H9 (cell line): Measurements from ENCODE around the gene ARID1B. TPM values are rescaled to one million over a fixed set of nuclear protein-coding genes. Genes with fewer than 3 reads are reported as not detected.
A peak's percentile ranks its signal among the peaks of the same experiment; 100 is the strongest.

ENCODE experiments used
- DNase-seq: peaks from one replicate; pipeline ENCODE4 v3.0.0-alpha.2; 2017
- H2AFZ ChIP-seq: one replicate; pipeline ENCODE4 v1.6.1; 2013; ENCODE audit warnings: mild to moderate bottlenecking, low read length, control low read depth, moderate library complexity
- H2AK5ac ChIP-seq: 2 replicates; pipeline ENCODE4 v1.6.1; 2013; ENCODE audit warnings: low read length, control low read depth, mixed read lengths; ENCODE audit not compliant: insufficient read length
- H2BK120ac ChIP-seq: one replicate; pipeline ENCODE4 v1.6.1; 2013; ENCODE audit warnings: low read depth, mild to moderate bottlenecking, low read length, control low read depth, inconsistent platforms; ENCODE audit not compliant: poor library complexity, severe bottlenecking
- H2BK12ac ChIP-seq: 2 replicates; pipeline ENCODE4 v1.6.1; 2013; ENCODE audit warnings: low read length, control low read depth, mixed read lengths, low read depth; ENCODE audit not compliant: insufficient read length
- H2BK15ac ChIP-seq: 2 replicates; pipeline ENCODE4 v1.6.1; 2013; ENCODE audit warnings: low read depth, low read length, control low read depth
- H2BK20ac ChIP-seq: one replicate; pipeline ENCODE4 v1.6.1; 2013; ENCODE audit warnings: low read depth, mild to moderate bottlenecking, low read length, control low read depth, inconsistent platforms; ENCODE audit not compliant: poor library complexity, severe bottlenecking
- H2BK5ac ChIP-seq: 2 replicates; pipeline ENCODE4 v1.6.1; 2013; ENCODE audit warnings: low read length, control low read depth, mixed read lengths; ENCODE audit not compliant: insufficient read length
- H3K14ac ChIP-seq: 2 replicates; pipeline ENCODE4 v1.6.1; 2013; ENCODE audit warnings: low read length, control low read depth; ENCODE audit not compliant: insufficient read depth
- H3K18ac ChIP-seq: 2 replicates; pipeline ENCODE4 v1.6.1; 2013; ENCODE audit warnings: low read depth, mild to moderate bottlenecking, mixed read lengths, low read length, control low read depth; ENCODE audit not compliant: insufficient read length
- H3K23ac ChIP-seq: 2 replicates; pipeline ENCODE4 v1.6.1; 2013; ENCODE audit warnings: low read length, control low read depth, mixed read lengths, low read depth; ENCODE audit not compliant: insufficient read length
- H3K23me2 ChIP-seq: 2 replicates; pipeline ENCODE4 v1.6.1; 2013; ENCODE audit warnings: low read depth, mild to moderate bottlenecking, mixed read lengths, low read length, control low read depth; ENCODE audit not compliant: insufficient read length, poor library complexity, severe bottlenecking
- H3K27ac ChIP-seq: 2 replicates; pipeline ENCODE4 v1.5.1; 2013; ENCODE audit warnings: low read length, control low read depth, mixed read lengths, low read depth; ENCODE audit not compliant: insufficient read length
- H3K27me3 ChIP-seq: 2 replicates; pipeline ENCODE4 v1.6.1; 2013; ENCODE audit warnings: low read length, control low read depth, inconsistent platforms; ENCODE audit not compliant: insufficient read depth
- H3K4ac ChIP-seq: 2 replicates; pipeline ENCODE4 v1.6.1; 2013; ENCODE audit warnings: low read depth, mild to moderate bottlenecking, control low read depth, inconsistent platforms, low read length, moderate library complexity
- H3K4me1 ChIP-seq: 2 replicates; pipeline ENCODE4 v1.6.1; 2013; ENCODE audit warnings: low read length, control low read depth, inconsistent platforms; ENCODE audit not compliant: insufficient read depth
- H3K4me2 ChIP-seq: 2 replicates; pipeline ENCODE4 v1.6.1; 2013; ENCODE audit warnings: low read length, control low read depth, mixed read lengths; ENCODE audit not compliant: insufficient read length, insufficient read depth
- H3K56ac ChIP-seq: 2 replicates; pipeline ENCODE4 v1.6.1; 2013; ENCODE audit warnings: low read depth, mild to moderate bottlenecking, mixed read lengths, low read length, control low read depth; ENCODE audit not compliant: insufficient read length
- H3K79me1 ChIP-seq: 2 replicates; pipeline ENCODE4 v1.6.1; 2013; ENCODE audit warnings: low read depth, mild to moderate bottlenecking, moderate library complexity, low read length, control low read depth, inconsistent platforms; ENCODE audit not compliant: insufficient read depth, poor library complexity, severe bottlenecking
- H3K79me2 ChIP-seq: 2 replicates; pipeline ENCODE4 v1.6.1; 2013; ENCODE audit warnings: low read length, control low read depth, inconsistent platforms; ENCODE audit not compliant: insufficient read depth
- H3K9ac ChIP-seq: 2 replicates; pipeline ENCODE4 v1.6.1; 2013; ENCODE audit warnings: low read length, control low read depth, mixed read lengths; ENCODE audit not compliant: insufficient read length; ENCODE audit errors: extremely low read depth
- H3K9me3 ChIP-seq: one replicate; pipeline ENCODE4 v1.6.1; 2013; ENCODE audit warnings: low read depth, low read length, inconsistent platforms; ENCODE audit not compliant: control insufficient read depth
- H3T11ph ChIP-seq: one replicate; pipeline ENCODE4 v1.6.1; 2013; ENCODE audit warnings: mild to moderate bottlenecking, low read length, control low read depth, inconsistent platforms
- H4K20me1 ChIP-seq: one replicate; pipeline ENCODE4 v1.6.1; 2013; ENCODE audit not compliant: control insufficient read depth, insufficient read length, insufficient read depth
- H4K5ac ChIP-seq: 2 replicates; pipeline ENCODE4 v1.6.1; 2013; ENCODE audit warnings: low read depth, mild to moderate bottlenecking, mixed read lengths, low read length, control low read depth; ENCODE audit not compliant: insufficient read length
- H4K8ac ChIP-seq: replicated peaks from 2 replicates; pipeline ENCODE4 v1.6.1; 2013; ENCODE audit warnings: low read length, control low read depth, mixed read lengths, low read depth; ENCODE audit not compliant: insufficient read length
- H4K91ac ChIP-seq: 2 replicates; pipeline ENCODE4 v1.6.1; 2013; ENCODE audit warnings: low read depth, mild to moderate bottlenecking, moderate library complexity, mixed read lengths, low read length, control low read depth; ENCODE audit not compliant: insufficient read length
- H3K27ac Mint-ChIP-seq, 3 experiments: 2 replicates in 2 of 3; 3 replicates in 1 of 3; pipeline ENCODE4 v1.8.0; 2020 to 2021; ENCODE audit warnings: mixed read lengths in 3 of 3, mild to moderate bottlenecking in 1 of 3, moderate library complexity in 1 of 3
- H3K27me3 Mint-ChIP-seq: 2 replicates; pipeline ENCODE4 v1.8.0; 2021; ENCODE audit warnings: low read depth, mild to moderate bottlenecking, moderate library complexity, mixed read lengths
- H3K36me3 Mint-ChIP-seq, 3 experiments: 2 replicates in 2 of 3; 3 replicates in 1 of 3; pipeline ENCODE4 v1.8.0; 2020 to 2021; ENCODE audit warnings: low read depth in 3 of 3, mixed read lengths in 3 of 3; ENCODE audit not compliant: insufficient read depth in 1 of 3
- H3K4me1 Mint-ChIP-seq, 2 experiments: 2 replicates each; pipeline ENCODE4 v1.8.0; 2020; ENCODE audit warnings: mixed read lengths in 2 of 2
- H3K4me3 Mint-ChIP-seq, 2 experiments: 2 replicates in 1 of 2; 3 replicates in 1 of 2; pipeline ENCODE4 v1.8.0; 2020 to 2021; ENCODE audit warnings: mild to moderate bottlenecking in 2 of 2, mixed read lengths in 2 of 2, moderate library complexity in 1 of 2
- H3K9me3 Mint-ChIP-seq, 2 experiments: 2 replicates in 1 of 2; 3 replicates in 1 of 2; pipeline ENCODE4 v1.8.0; 2020; ENCODE audit warnings: mild to moderate bottlenecking in 2 of 2, mixed read lengths in 2 of 2, moderate library complexity in 1 of 2
- CTCF ChIP-seq: fragments of 200-600 bp; sonication (generic); conservative IDR thresholded peaks from 3 replicates; pipeline ENCODE4 v1.8.0; 2021; ENCODE audit warnings: antibody characterized with exemption, mild to moderate bottlenecking
- whole genome bisulfite sequencing: extraction: QIAGEN DNeasy Blood & Tissue Kit; methylation state at CpG from one replicate; pipeline ENCODE4 v1.1.7; 2013; ENCODE audit warnings: missing lambda C conversion rate, low lambda C conversion rate, mixed read lengths; ENCODE audit not compliant: insufficient read length; ENCODE audit errors: extremely low coverage; 5-methylcytosine and 5-hydroxymethylcytosine counted together
- total RNA-seq: library from RNA; stranded (reverse); gene quantifications from 2 replicates; pipeline ENCODE4 v1.2.1, GENCODE V29; 2021

Gene ARID1B
- total RNA-seq, 1 experiment from 2014 or later, result 88.2 TPM

- H3K27ac Mint-ChIP-seq, result peak overlapping the region in 2 of 3 experiments; percentile 4 to 52; a peak in 3 of 7 replicates
- H3K4me2 ChIP-seq, result no peak overlapping the region
Observed at GRCh38 chr6:157067507-157067906, 290.3 kb downstream of the ARID1B start.

More at GRCh38 chr6:157067507-157067906, 290.3 kb downstream of the ARID1B start:
- TF ChIP-seq CTCF, result no peak
- Histone ChIP-seq H3K27me3 (no peaks in the 10 kb centered on the region), H2AK5ac (no peak overlapping the region), H3K79me2 (no peaks in the 10 kb centered on the region), H3K56ac (no peak overlapping the region), H2BK20ac (no peak overlapping the region), H3K9me3 (no peaks in the 10 kb centered on the region), H4K8ac (no peak overlapping the region), H4K5ac (no peak overlapping the region), H2AFZ (no peak overlapping the region), H2BK120ac (no peak overlapping the region), H3K27ac (no peak overlapping the region), H3K4me1 (peaks cover 9% of the 10 kb centered on the region; the same call in 1 of the 2 replicates), H3T11ph (no peak overlapping the region), H3K4ac (no peak overlapping the region), H3K23ac (no peak overlapping the region), H2BK5ac (no peak overlapping the region), H2BK15ac (no peak overlapping the region), H3K14ac (no peak overlapping the region), H4K91ac (no peak overlapping the region), H3K79me1 (no peaks in the 10 kb centered on the region), H3K18ac (no peak overlapping the region), H2BK12ac (no peak overlapping the region), H4K20me1 (no peaks in the 10 kb centered on the region), H3K23me2 (no peaks in the 10 kb centered on the region), H3K9ac (no peak overlapping the region)
- H3K9me3 Mint-ChIP-seq, result no peaks in the 10 kb centered on the region
- H3K27me3 Mint-ChIP-seq, result no peaks in the 10 kb centered on the region; the same call in 1 of the 2 replicates
- no peak for DNase-seq
- WGBS, result no CpG with 5 or more reads among the region's 8 CpGs
- no peak overlapping the region for H3K4me3 Mint-ChIP-seq
- no peaks in the 10 kb centered on the region; a peak in 1 of 7 replicates for H3K36me3 Mint-ChIP-seq
- peaks cover 40 to 51% of the 10 kb centered on the region in 2 experiments for H3K4me1 Mint-ChIP-seq
